Endothelial cell of umbilical vein (primary cell): ENCODE measurements around the gene SLCO3A1. TPM values are rescaled to one million over a fixed set of nuclear protein-coding genes. Genes with fewer than 3 reads are reported as not detected.

ENCODE experiments used
- BruUV-seq: library from RNA; stranded (reverse); fragments of 400-500 nt; replicated peaks from 2 replicates; lab custom pipeline; 2021; lab: Mats Ljungman, UMichigan
- CTCF ChIA-PET: fragments of 300-600, 350-600 bp; sonication (Branson Sonifier 250); formaldehyde crosslinking; loops from one replicate; lab custom pipeline; 2021; ENCODE audit warnings: antibody characterized with exemption, inconsistent platforms; lab: Charles Lee
- POLR2A ChIA-PET: fragments of 300-600, 350-600 bp; sonication (Branson Sonifier 250); formaldehyde crosslinking; loops from one replicate; lab custom pipeline; 2021; ENCODE audit warnings: antibody characterized with exemption, inconsistent platforms; lab: Charles Lee
- DNase-seq: peaks from one replicate; pipeline ENCODE4 v3.0.0-alpha.2; 2011; ENCODE audit warnings: low read depth, low spot score
- FAIRE-seq: peaks from 2 replicates; lab custom pipeline; 2011; peaks lifted over from hg19 to GRCh38; lab: Jason Lieb, UNC
- H2AFZ ChIP-seq: 2 replicates; pipeline ENCODE4 v1.6.0; 2012; ENCODE audit warnings: low read depth, low read length, control low read depth, inconsistent platforms
- H3K27ac ChIP-seq: 2 replicates; pipeline ENCODE4 v1.5.1; 2011; ENCODE audit warnings: low read depth, mild to moderate bottlenecking, control low read depth, low read length, moderate library complexity; ENCODE audit not compliant: insufficient read depth
- H3K27me3 ChIP-seq, 2 experiments: 2 replicates each; pipeline versions ENCODE4 v1.6.0 to v1.6.1; 2011; ENCODE audit warnings: low read length in 2 of 2, mixed read lengths in 1 of 2; ENCODE audit not compliant: control insufficient read depth in 2 of 2, insufficient read depth in 2 of 2
- H3K36me3 ChIP-seq, 2 experiments: 2 replicates in 1 of 2; 3 replicates in 1 of 2; pipeline ENCODE4 v1.5.1; 2011; ENCODE audit warnings: low read length in 2 of 2, mild to moderate bottlenecking in 1 of 2, moderate library complexity in 1 of 2; ENCODE audit not compliant: control insufficient read depth in 2 of 2, insufficient read depth in 2 of 2; ENCODE audit errors: extremely low read depth in 1 of 2
- H3K4me1 ChIP-seq: 3 replicates; pipeline ENCODE4 v1.5.1; 2011; ENCODE audit warnings: mild to moderate bottlenecking, low read length; ENCODE audit not compliant: control insufficient read depth, insufficient read depth; ENCODE audit errors: extremely low read depth
- H3K4me2 ChIP-seq: 2 replicates; pipeline ENCODE4 v1.6.1; 2011; ENCODE audit warnings: low read length, control low read depth, mixed read lengths; ENCODE audit not compliant: insufficient read depth
- H3K4me3 ChIP-seq, 3 experiments: fragments of 200-600 bp in 1 of 3; sonication (generic), shearing (Covaris generic) in 1 of 3; replicated peaks in 1 of 3; 2 replicates each; pipeline ENCODE4 v1.5.1; 2011 to 2016; ENCODE audit warnings: control low read depth in 3 of 3, low read length in 3 of 3, mild to moderate bottlenecking in 2 of 3, inconsistent platforms in 1 of 3, low read depth in 1 of 3, moderate library complexity in 1 of 3; ENCODE audit not compliant: insufficient read depth in 1 of 3
- H3K79me2 ChIP-seq: 2 replicates; pipeline ENCODE4 v1.6.0; 2012; ENCODE audit warnings: low read length, inconsistent platforms; ENCODE audit not compliant: control insufficient read depth, insufficient read depth
- H3K9ac ChIP-seq: replicated peaks from 2 replicates; pipeline ENCODE3; 2011; ENCODE audit warnings: low read length, control low read depth; ENCODE audit not compliant: insufficient read depth; ENCODE audit errors: extremely low read depth
- H3K9me1 ChIP-seq: replicated peaks from 3 replicates; pipeline ENCODE4 v1.6.0; 2011; ENCODE audit warnings: mild to moderate bottlenecking, low read length; ENCODE audit not compliant: control insufficient read depth, insufficient read depth; ENCODE audit errors: extremely low read depth
- H3K9me3 ChIP-seq: replicated peaks from 2 replicates; pipeline ENCODE4 v1.5.1; 2012; ENCODE audit warnings: low read length, inconsistent platforms; ENCODE audit not compliant: control insufficient read depth, insufficient read depth
- H4K20me1 ChIP-seq: replicated peaks from 2 replicates; pipeline ENCODE3; 2011; ENCODE audit warnings: mild to moderate bottlenecking, low read length; ENCODE audit not compliant: control insufficient read depth, insufficient read depth; ENCODE audit errors: extremely low read depth
- CTCF ChIP-seq, 2 donors: IDR thresholded peaks; 1 replicate in 1 of 2; 2 replicates in 1 of 2; pipeline ENCODE4 v1.5.1; 2011; ENCODE audit warnings: low read length in 2 of 2, mild to moderate bottlenecking in 2 of 2, moderate library complexity in 2 of 2, control low read depth in 1 of 2, inconsistent platforms in 1 of 2, low read depth in 1 of 2; ENCODE audit not compliant: insufficient read depth in 1 of 2; ENCODE audit errors: extremely low read depth in 1 of 2
- EZH2 ChIP-seq: IDR thresholded peaks from 2 replicates; pipeline ENCODE4 v1.6.1; 2012; ENCODE audit warnings: borderline replicate concordance, low read depth, mild to moderate bottlenecking, moderate library complexity, low read length, inconsistent platforms; ENCODE audit not compliant: severe bottlenecking
- FOS ChIP-seq: IDR thresholded peaks from 2 replicates; pipeline ENCODE4 v1.6.1; 2011; ENCODE audit warnings: mild to moderate bottlenecking, low read length, moderate library complexity, borderline replicate concordance; ENCODE audit not compliant: insufficient read depth
- GATA2 ChIP-seq: IDR thresholded peaks from 2 replicates; pipeline ENCODE4 v1.7.0; 2011; ENCODE audit warnings: low read depth, mild to moderate bottlenecking, moderate library complexity, mixed read lengths, low read length; ENCODE audit not compliant: insufficient read length, insufficient read depth
- JUN ChIP-seq: IDR thresholded peaks from 2 replicates; pipeline ENCODE4 v1.6.1; 2011; ENCODE audit warnings: borderline replicate concordance, low read depth; ENCODE audit not compliant: insufficient read length, insufficient read depth
- MAX ChIP-seq: IDR thresholded peaks from 2 replicates; pipeline ENCODE4 v1.6.1; 2011; ENCODE audit not compliant: insufficient read depth, insufficient read length
- MYC ChIP-seq: IDR thresholded peaks from one replicate; pipeline ENCODE4 v1.6.1; 2011; ENCODE audit warnings: mild to moderate bottlenecking, low read depth, low read length
- POLR2A ChIP-seq: IDR thresholded peaks from 2 replicates; pipeline ENCODE4 v1.6.1; 2012; ENCODE audit warnings: low read depth, mild to moderate bottlenecking, control low read depth, low read length
- POLR2AphosphoS5 ChIP-seq: IDR thresholded peaks from 2 replicates; pipeline ENCODE4 v1.6.1; 2012; ENCODE audit warnings: low read depth, mild to moderate bottlenecking, control low read depth, low read length, moderate library complexity; ENCODE audit not compliant: insufficient read depth
- dilution Hi-C: fragments of 300-500 bp; cut with MboI; formaldehyde crosslinking; loops from one replicate; pipeline ENCODE4 v1.15.0; 2019; ENCODE audit warnings: low sequenced_read_pairs; ENCODE audit not compliant: extremely low pct_ligation_motif_present
- intact Hi-C: fragments of 100-400 bp; cut with micrococcal nuclease; formaldehyde crosslinking; loops from one replicate; pipeline ENCODE4 v1.10.0; 2022
- polyA plus RNA-seq, 4 experiments: library from polyadenylated mRNA; depleted of rRNA in 3 of 4; stranded (reverse) in 3 of 4; unstranded in 1 of 4; fragments of >200 nt; gene quantifications; 2 replicates each; pipeline versions ENCODE4 v1.2.1 to v1.2.3, GENCODE V29; 2011 to 2012; ENCODE audit warnings: missing spikeins in 1 of 4
- total RNA-seq: library from RNA; stranded (reverse); gene quantifications from 2 replicates; pipeline ENCODE4 v1.2.3, GENCODE V29; 2021

SLCO3A1 gene
- total and polyA plus RNA-seq, 2 donors (not counting 3 experiments of a cell fraction or from before 2014, with no cell fraction given), result 0.88 to 0.92 TPM

- H3K36me3 ChIP-seq, result no peaks in the 10 kb centered on the region
- no peak for DNase-seq
- TF ChIP-seq EZH2, result no peak
- no peak for TF ChIP-seq POLR2A
- no peak for TF ChIP-seq POLR2AphosphoS5
- no peak for TF ChIP-seq FOS
- TF ChIP-seq CTCF (IDR thresholded peaks at IDR 0.05; ENCODE audit: extremely low read depth in 1 of 2, insufficient read depth in 1 of 2, low read depth in 1 of 2, low read length in 2 of 2), result no peak
- no peak for TF ChIP-seq GATA2
- no peak for TF ChIP-seq MYC
- no peak for TF ChIP-seq JUN
- no peak for TF ChIP-seq MAX
- H2AFZ ChIP-seq, result no peak overlapping the region
- CTCF ChIA-PET, result no interaction called here
- dilution Hi-C loops, result no loop called here
- no peak overlapping the region for H3K4me2 ChIP-seq
- peaks cover 9 to 10% of the 10 kb centered on the region in 2 experiments for H3K27me3 ChIP-seq
- no peak for FAIRE-seq
- peaks cover 3% of the 10 kb centered on the region for H3K4me1 ChIP-seq
- no peak overlapping the region for H3K27ac ChIP-seq
- no peak overlapping the region for H3K4me3 ChIP-seq
- no peaks in the 10 kb centered on the region for H3K9me3 ChIP-seq
- no peaks in the 10 kb centered on the region for H3K9me1 ChIP-seq
- H4K20me1 ChIP-seq, result no peaks in the 10 kb centered on the region
- H3K79me2 ChIP-seq, result no peaks in the 10 kb centered on the region
- POLR2A ChIA-PET, result no interaction called here
- no TSS peak for BruUV-seq
- intact Hi-C loops, result no loop called here
- H3K9ac ChIP-seq, result no peak overlapping the region
Measured at GRCh38 chr15:91854639-91854990, 1.1 kb downstream of the SLCO3A1 start.
